GM19099 (cell line): ENCODE data around the gene SLC39A1.

ENCODE experiments used
- POLR2A ChIP-seq: IDR thresholded peaks from 3 replicates; pipeline ENCODE4 v1.6.1; 2011; ENCODE audit warnings: low read depth; ENCODE audit not compliant: insufficient read length; ENCODE audit errors: extremely low read depth

Gene SLC39A1

DNA sequence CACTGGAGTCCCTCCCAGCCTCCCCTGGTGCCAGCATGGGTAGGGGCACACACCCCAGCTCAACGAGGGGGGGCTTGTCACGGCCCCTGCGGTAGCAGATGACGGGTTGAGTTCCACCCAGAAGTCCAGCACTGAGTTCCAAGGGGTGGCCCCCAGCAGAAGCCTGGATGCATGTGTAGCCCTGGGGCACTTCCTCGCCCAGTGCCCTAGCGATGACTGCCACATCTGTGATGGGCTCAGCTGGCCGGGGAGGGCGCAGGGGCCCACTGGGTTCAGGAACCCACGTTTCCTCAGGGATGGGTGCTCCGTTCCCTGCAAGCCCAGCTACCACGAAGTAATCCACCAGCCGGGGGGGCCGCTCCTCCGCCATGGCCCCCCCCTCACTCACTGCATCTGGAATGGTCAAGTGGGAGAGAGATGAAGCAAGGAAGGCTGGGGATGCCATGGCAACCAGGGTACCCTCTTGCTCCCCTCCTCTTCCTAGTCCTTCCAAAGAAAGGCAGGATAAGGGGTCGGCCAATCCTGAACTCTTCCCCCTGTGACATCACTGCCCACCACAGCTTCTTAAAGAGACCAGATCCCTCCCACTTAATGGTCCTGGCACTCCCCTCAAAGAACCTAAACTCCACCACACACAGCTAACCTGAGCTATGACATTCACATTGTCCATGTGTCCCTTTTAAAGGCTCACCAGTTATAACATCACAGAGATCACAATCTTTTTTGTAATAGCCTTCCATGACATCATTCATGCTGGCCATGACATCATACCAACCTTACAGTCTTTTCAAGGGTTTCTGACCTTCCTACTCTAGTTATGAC is 19.1 kb downstream of the SLC39A1 start:
- no peak for TF ChIP-seq POLR2A

GRCh38 chr1:153942766-153943549 is 20.4 kb downstream of the SLC39A1 start:
- no peak for TF ChIP-seq POLR2A

DNA sequence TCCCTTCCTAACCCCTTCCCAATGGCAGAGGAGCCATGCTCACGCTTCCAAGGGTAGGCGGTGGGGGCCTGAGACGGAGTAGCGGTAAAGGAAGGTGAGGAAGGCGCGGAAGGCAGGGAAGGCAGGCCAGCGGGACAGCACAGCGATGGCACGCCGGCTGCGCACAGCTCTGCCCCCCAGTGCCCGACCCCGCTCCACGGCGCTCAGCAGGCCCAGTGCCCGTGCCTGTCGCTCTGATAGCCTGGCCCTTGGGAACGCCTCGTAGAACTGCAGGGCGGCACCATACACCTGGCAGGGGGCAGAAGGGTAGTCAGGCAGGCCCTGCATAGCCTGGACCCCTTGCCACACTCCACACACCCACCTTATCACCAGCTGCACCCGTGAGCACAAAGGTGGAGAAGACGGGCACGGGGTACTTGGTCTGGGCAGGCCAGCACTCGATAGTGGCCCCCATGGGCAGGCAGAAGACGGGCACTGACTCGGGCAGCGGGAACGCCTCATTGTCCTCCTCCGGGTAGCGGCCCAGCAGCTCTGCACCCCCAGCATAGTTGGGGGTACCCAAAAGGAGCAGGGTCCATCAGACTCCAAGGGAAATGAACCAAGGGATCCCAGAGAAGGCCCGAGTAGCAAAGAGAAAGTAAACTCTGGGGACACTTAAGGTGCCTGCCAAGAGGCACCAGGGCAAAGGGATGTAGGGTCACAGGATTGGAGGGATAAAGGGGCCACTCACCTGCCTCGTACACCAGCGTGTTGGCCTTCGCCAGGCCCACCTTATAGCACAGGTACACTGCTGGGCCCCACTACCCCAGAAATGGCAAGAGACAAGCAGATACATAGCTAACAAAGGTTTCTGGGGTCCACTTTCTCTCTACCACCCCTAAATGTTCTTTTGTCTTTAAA is 21.3 kb downstream of the SLC39A1 start:
- no peak for TF ChIP-seq POLR2A

- no peak for TF ChIP-seq POLR2A
These were observed 22.6 kb downstream of the SLC39A1 start for GRCh38 chr1:153940756-153941155.

DNA sequence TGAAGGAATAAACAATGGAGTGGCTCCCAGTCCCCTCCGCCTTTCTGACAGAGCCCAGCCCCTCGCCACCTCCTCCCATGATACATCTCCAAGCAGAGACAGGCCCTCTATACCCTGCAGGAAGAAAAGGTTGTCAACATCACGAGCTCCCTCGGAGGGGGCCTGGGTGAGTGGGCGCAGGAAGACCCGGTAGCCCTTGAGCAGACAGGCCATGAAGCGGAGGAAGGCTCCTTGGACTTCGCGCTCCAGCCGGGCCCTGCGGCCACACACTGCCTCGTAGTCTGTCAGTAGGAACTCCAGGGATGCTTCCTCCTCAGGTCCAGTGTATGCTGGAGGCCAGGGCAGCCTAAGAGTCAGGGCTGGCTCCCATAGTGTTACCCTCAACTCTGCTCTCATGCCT is 23.9 kb downstream of the SLC39A1 start:
- no peak for TF ChIP-seq POLR2A

GRCh38 chr1:153938996-153939395 is 24.3 kb downstream of the SLC39A1 start:
- TF ChIP-seq POLR2A: no peak

- TF ChIP-seq POLR2A: no peak
These were observed 26.0 kb downstream of the SLC39A1 start for GRCh38 chr1:153937331-153937730.

- TF ChIP-seq POLR2A: no peak
These were observed 27.1 kb downstream of the SLC39A1 start for GRCh38 chr1:153936011-153936802.

- TF ChIP-seq POLR2A: no peak
These were observed 28.6 kb downstream of the SLC39A1 start for GRCh38 chr1:153934746-153935145.

DNA sequence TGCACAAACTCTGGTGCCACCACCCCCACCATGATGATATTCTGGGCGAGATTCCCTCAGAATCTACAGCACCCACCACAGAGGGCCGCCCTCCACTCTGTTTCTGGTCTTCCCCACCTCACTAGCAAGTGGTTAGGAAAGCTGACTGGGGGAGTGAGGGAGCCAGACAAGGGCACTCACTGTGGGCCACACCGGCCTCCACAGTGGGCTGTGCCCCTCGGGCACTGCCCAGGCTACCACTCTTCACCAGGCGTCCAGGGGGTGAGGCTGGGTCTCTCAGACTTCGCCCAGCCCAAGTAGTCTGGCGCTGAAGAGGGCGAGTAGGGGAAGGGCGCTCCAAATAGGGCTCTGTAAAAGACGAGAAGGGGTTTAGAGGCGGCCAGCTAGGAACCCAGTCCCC is 29.4 kb downstream of the SLC39A1 start:
- no peak for TF ChIP-seq POLR2A

- no peak for TF ChIP-seq POLR2A
These were observed 29.9 kb downstream of the SLC39A1 start for GRCh38 chr1:153933430-153933829.

- no peak for TF ChIP-seq POLR2A
These were observed 30.9 kb downstream of the SLC39A1 start for GRCh38 chr1:153932156-153933131.
